ENCODE measurements around the gene CYS1.

Gene CYS1

GRCh38 chr2:10091182-10091888 lies 11.1 kb upstream of the CYS1 start:
- DNase-seq = no peak

GRCh38 chr2:10089565-10090190 lies 9.5 kb upstream of the CYS1 start:
- DNase-seq = no peak

GRCh38 chr2:10087360-10087759 lies 7.1 kb upstream of the CYS1 start:
- DNase-seq = no peak

GRCh38 chr2:10086950-10087349 lies 6.7 kb upstream of the CYS1 start:
- no peak for DNase-seq

- no peak for DNase-seq
Observed at GRCh38 chr2:10085668-10086059, 5.5 kb upstream of the CYS1 start.

GRCh38 chr2:10085043-10085667 lies 4.9 kb upstream of the CYS1 start:
- DNase-seq = no peak

- DNase-seq = no peak
Observed at GRCh38 chr2:10084223-10084865, 4.1 kb upstream of the CYS1 start.

GRCh38 chr2:10083692-10084211 lies 3.5 kb upstream of the CYS1 start:
- DNase-seq = no peak

GRCh38 chr2:10083046-10083445 lies 2.8 kb upstream of the CYS1 start:
- no peak for DNase-seq

- no peak for DNase-seq
Observed at GRCh38 chr2:10080536-10081304, 509 bp upstream of the CYS1 start.

- no peak for DNase-seq
Observed at GRCh38 chr2:10079266-10079869, 843 bp downstream of the CYS1 start.

- DNase-seq = no peak
Observed at GRCh38 chr2:10078704-10079265, 1.4 kb downstream of the CYS1 start.

- DNase-seq = no peak
Observed at GRCh38 chr2:10078001-10078400, 2.2 kb downstream of the CYS1 start.

- no peak for DNase-seq
Observed at GRCh38 chr2:10076988-10077527, 3.2 kb downstream of the CYS1 start.

- no peak for DNase-seq
Observed at GRCh38 chr2:10076511-10076910, 3.7 kb downstream of the CYS1 start.

- DNase-seq = no peak
Observed at GRCh38 chr2:10075571-10076209, 4.5 kb downstream of the CYS1 start.

GRCh38 chr2:10075101-10075500 lies 5.1 kb downstream of the CYS1 start:
- no peak for DNase-seq

- DNase-seq = no peak
Observed at GRCh38 chr2:10073706-10074105, 6.5 kb downstream of the CYS1 start.

GRCh38 chr2:10072656-10073480 lies 7.3 kb downstream of the CYS1 start:
- DNase-seq = peak; percentile 73 to 79

GRCh38 chr2:10071595-10071994 lies 8.6 kb downstream of the CYS1 start:
- no peak for DNase-seq
